COLO829 (cell line): Measurements from ENCODE around the gene LINC00237.

Experiments
- DNase-seq: peaks from one replicate; pipeline ENCODE4 v3.0.0; 2012; ENCODE audit warnings: low spot score

The LINC00237 gene

GRCh38 chr20:21096321-21097043 is 9.7 kb downstream of the LINC00237 start:
- no peak for DNase-seq

DNA sequence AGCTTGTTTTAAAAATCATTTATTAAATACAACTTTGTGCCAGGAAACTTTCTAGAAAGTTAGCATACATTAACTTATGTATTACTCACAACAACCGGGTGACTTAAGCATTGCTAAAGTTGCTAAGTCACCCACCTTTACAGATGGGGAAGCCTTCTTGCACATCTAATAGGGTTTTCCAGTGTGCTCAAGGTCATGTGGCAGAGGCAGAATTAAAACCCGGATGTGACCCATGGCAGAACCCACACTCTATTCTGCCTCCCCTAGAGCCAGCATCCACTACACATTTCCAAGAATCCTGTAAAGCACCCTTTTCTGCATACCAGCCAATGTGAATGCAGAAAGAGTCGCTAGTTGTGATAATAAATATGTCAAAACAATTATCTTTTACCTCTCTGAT is 13.4 kb downstream of the LINC00237 start:
- DNase-seq: no peak

- no peak for DNase-seq
These were observed 15.4 kb downstream of the LINC00237 start for GRCh38 chr20:21090721-21091120.

DNA sequence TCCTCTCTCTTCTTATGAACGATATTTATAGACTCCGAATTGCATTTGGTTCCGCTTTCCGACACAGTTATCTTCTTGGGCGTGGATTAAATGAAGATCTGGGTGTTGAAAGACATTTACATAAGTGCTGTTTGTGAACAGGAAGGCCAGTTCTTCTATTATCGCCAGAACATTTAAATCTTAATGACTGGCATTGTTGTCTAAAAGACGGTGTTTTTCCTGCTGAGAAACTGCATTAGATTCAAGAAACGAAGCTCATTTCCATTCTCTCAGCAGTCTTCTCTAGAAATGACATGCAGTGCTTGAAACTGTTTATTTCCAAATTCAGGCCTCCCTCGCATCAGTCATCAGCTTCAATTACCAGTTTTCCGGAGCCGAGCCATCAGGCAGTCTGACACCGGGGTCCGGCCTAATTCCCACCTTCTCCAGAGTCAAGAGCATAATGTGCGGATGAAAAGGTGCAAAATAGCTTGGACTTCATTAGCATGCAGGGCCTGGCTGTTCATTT is 16.0 kb downstream of the LINC00237 start:
- no peak for DNase-seq

- DNase-seq: peak; percentile 8
These were observed 16.8 kb downstream of the LINC00237 start for GRCh38 chr20:21089391-21089790.

DNA sequence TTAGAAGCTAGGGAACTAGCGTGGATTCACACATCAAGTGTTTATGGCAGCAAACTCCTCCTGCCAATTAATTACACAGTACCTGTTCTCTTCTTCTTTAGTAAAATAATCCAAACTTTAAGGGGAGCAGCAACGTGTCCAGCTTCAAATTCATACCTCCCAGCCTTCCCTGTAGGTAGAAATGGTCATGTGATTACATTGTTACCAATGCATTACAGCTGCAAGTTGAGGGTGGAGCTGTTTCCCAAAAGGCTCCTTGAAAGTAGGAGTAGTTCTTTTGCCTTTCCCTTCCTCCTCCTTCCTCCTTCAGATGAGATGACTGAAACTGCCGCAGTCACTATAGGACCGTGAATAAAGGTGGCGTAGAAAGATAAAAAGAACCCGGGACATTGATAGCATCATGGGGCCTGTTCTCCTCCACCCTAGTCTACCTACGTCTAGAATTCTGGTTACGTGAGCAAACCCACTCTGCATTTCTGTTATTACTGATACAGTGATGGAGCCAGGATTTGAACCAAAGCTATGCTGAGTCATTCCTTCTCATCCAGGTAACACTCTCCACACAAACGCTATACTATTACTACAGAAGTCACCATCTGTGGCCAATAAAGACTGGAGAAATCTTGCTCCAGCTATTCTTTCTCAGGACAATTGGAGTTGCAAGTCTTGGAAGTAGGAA is 18.2 kb downstream of the LINC00237 start:
- no peak for DNase-seq

DNA sequence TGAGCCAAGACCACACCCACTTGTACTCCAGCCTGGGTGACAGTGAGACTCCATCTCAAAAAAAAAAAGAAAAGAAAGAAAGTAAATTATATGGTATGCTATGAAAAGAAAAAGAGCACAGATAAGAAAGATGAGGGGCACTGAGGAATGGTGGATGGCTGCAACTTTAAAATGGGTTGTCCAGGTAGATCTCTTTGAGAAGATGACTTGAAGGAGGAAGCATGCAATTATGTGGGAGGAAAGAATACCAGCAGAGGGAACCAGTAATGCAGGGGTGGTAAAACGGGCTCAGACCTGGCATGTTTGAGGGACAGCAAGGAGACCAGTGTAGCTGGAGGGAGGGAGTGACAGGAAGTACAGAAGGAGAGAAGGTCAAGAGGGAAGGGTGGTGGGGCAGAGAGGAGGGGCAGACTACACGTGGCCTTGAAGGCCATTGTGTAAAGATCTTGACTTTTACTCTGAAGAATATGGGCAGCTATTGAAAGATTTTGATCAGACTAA is 22.3 kb downstream of the LINC00237 start:
- DNase-seq: no peak

DNA sequence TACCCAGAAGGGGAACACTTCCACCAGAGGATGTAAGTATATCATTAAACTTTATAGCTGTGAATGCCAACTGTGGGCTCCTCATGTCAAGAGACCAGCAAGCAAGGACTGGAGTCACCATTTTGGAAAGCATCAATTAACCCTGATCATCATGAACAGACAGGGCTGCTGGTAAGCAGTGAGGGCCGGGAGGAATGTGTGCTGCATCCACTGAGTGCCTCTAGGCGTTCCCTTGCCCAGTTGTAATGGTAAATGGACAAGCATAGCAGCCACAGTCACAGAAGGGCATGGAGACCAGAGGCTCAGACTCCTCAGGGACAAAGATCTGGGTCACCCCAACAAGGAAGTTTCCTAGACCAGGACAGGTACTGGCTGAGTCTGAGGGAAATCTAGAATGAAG is 23.6 kb downstream of the LINC00237 start:
- DNase-seq: no peak

GRCh38 chr20:21077809-21078345 is 28.3 kb downstream of the LINC00237 start:
- DNase-seq: no peak

DNA sequence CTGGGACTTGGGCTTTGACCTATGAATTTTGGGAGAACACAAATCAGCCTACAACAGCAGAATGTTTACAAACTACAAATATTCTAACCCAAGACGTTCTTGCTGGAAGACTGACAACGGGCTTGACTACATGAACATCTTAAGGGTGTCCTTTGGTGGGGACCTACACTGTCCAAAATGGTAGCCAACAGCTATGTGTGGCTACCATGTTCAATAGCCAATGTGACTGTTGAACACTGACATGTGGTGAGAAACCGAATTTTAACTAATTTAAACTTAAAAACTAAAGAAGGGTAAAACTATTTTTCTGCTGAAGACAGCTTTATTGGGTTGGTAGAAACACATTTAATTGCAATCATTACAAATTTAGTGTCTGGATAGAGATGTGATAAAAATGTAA is 30.1 kb downstream of the LINC00237 start:
- no peak for DNase-seq

DNA sequence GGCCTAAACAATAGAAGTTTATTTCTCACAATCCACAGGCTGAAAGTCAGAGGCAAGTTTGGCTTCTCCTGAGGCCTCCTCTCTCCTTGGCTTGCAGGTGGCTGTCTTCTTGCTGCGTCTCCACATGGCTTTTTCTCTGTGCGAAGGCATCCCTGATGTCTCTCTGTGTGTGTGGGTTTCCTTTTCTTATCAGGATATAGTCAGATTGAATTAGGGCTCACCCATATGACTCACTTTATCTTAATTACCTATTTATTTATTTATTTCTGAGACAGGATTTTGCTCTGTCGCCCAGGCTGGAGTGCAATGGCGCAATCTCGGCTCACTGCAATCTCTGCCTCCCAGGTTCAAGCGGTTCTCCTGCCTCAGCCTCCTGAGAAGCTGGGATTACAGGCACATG is 30.7 kb downstream of the LINC00237 start:
- no peak for DNase-seq

DNA sequence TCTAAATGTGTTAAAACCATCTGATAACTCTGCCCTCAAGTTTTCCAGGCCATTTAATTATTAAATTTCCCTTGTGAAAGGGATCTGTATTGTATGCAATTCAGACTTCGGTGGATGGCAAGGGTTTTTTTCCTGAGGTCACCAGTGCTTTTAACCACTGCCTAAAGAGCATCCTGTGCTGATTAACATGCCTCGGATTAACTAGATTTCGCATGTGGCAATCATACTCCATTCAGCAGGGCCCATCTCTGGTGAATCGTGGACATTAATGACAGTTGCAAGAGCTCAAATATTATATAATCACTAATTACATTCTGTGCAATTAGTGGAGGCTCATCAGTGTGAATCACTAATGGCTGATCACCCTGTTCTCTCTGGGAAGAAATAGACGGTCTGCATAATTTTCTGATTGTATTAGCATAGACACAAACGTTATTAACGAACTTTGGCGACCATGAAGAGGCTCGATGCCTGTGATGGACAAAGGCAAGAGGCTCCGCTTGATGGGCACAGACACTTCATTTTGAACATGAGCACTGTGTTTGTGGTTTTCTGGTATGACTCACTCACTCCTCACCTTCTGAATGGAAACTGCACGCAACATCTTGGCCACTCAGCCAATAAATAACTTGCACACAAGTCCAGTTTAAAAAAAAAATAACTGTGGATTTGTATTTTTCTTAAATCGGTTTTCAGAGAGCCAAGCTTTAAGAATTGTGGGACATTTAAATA is 31.4 kb downstream of the LINC00237 start:
- peak; percentile 48 for DNase-seq

DNA sequence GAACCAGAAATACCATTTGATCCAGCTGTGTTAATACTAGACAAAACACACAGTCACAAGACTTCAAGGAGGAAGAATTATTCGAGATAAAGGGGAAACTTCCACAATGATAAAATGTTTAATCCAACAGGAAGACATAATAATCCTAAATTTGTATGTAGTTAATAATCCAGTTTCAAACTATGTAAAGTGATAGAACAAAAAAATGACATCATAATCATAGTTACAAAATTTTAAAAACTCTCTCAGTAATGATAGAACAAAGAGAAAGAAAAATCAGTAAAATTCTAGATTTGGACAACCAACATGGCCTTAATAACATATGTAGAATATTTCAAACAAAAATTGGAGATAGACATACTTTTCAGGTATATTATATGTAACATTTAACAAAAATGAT is 38.9 kb downstream of the LINC00237 start:
- no peak for DNase-seq

DNA sequence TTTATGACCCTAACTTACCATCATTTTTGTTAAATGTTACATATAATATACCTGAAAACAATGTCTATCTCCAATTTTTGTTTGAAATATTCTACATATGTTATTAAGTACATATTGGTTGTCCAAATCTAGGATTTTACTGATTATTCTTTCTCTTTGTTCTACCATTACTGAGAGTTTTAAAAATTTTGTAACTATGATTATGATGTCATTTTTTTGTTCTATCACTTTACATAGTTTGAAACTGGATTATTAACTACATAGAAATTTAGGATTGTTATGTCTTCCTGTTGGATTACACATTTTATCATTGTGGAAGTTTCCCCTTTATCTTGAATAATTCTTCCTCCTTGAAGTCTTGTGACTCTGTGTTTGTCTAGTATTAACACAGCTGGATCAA is 41.2 kb downstream of the LINC00237 start:
- no peak for DNase-seq

DNA sequence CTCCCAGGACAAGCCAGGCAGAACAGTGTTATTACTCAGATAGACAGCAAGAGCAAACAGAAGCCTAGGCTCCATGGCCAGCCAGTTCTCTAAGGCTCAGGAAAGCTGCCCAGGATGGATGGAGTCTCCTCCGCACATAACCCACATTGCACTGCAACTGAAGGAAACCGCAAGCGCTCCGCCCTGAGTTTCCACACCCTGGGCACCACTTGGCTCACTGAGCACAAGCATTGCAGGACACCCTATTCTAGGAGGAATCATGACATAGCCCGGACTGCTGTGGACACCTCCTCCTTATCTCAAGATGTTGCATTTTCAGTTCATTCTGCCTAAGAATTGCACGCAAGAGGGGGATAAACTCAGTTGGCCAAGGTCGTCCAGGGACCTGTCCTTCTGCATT is 42.9 kb downstream of the LINC00237 start:
- no peak for DNase-seq

DNA sequence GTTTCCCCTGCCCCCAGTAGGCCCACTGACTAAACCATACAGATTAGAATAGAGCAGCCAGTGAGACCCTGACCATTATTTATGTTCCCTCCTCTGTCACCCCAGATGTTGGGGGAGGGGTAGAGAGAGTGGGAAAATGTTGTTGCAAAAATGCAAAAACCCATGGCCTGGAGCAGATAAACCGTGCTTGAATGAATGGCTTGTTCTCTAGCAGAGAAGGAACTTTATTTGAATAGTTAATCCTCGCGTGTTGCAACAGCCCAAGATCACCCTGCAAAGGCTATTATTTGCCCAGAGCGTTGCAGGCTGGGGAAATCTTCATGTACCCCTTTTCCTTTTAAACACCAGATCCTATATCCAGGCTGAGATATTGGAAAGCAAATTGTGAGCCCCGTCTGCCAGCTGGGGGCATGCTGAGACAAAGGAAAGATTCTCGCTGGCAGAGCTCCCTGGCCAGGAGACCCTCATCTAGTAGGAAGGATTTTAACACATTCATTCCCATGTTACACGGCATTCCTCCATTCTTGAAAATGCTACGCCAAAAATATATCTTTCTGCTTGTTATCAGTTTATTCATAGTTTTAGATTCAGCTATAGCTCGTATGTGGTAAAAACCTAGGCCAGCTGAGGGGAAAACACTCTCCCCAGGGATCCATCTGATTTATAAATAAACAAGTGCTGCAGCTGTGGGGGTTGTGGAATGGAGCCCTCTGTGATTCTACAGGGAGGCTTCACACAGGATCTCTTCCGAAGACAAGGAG is 53.0 kb downstream of the LINC00237 start:
- DNase-seq: peak; percentile 78

DNA sequence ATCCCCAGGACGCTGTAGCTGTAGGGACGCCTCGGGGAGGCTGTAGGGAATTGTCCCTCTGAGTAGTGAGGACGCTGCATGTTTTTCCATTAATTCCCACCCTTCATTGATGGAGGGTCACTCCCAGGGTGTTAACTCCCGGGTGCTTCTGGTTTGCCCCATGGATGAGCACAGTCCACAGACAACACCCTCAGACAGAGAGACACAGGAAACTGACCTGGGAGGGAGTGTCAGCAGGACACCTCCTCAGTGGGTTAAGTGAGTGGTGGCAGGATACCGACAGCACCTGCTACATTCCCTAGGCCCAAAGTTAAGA is 53.5 kb downstream of the LINC00237 start:
- no peak for DNase-seq

DNA sequence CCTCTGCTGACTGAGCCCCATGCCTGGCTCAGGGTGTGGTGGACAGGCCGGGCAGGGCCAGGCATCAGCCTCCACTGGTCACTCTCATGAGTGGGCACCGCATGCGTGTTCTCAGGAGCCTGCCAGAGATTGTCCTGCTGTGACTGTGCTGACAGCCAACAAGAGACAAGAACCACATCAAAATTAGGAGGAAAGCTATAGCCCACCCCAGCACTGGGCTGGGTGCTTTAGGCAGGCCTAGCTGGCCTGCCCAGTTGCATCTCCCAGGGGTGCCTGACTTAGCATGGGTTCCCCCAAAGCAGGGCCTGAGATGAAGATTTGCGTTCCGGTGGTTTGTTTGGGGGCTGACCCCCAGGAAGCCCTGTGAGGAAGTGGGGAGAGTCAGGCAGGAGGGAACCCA is 53.9 kb downstream of the LINC00237 start:
- no peak for DNase-seq

DNA sequence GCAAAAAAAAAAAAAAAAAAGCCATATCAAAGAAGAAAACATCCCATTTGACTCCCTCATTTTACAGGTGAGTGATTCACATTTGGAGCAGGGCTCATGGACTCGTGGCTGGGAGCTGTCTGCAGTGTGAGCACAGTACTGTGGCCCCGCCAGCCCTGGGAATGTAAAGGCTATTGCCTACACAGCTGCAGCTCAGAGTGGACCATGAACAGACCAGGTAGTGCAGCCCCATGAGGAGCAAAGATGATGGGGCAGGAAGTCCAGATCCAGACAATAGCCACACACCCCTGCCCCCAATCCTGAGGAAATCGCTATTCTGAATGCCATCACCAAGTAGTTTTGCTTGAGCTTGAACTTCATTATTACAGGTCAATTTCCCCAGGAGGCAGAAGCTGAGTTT is 55.4 kb downstream of the LINC00237 start:
- DNase-seq: no peak

GRCh38 chr20:21049305-21049828 is 56.8 kb downstream of the LINC00237 start:
- DNase-seq: no peak

- peak; percentile 83 for DNase-seq
These were observed 57.3 kb downstream of the LINC00237 start for GRCh38 chr20:21048841-21049273.

GRCh38 chr20:21047981-21048380 is 58.2 kb downstream of the LINC00237 start:
- DNase-seq: no peak
